GM13977 (cell line): Measurements from ENCODE around the gene SNX18.
"Not testable (repeated sequence)": the region's sequence is repeated elsewhere in the genome, so short reads cannot be mapped to it uniquely, and the experiment has no call there.

ENCODE experiments used
- DNase-seq: peaks from one replicate; pipeline ENCODE4 v3.0.0; 2012; ENCODE audit warnings: low spot score
- CTCF ChIP-seq: IDR thresholded peaks from 2 replicates; pipeline ENCODE4 v1.5.1; 2012; ENCODE audit warnings: mild to moderate bottlenecking, control low read depth; ENCODE audit not compliant: insufficient read depth; ENCODE audit errors: extremely low read depth, missing control alignments
- in situ Hi-C: fragments of 300-500 bp; cut with MboI; formaldehyde crosslinking; loops from one replicate; pipeline ENCODE4 v1.12.0; 2022; ENCODE audit warnings: low sequenced_read_pairs, low pct_unique_long_range_greater_than_20kb, mixed read lengths, inconsistent platforms; ENCODE audit not compliant: unreplicated experiment

SNX18 gene

GRCh38 chr5:54529565-54529964 lies 12.0 kb downstream of the SNX18 start:
- TF ChIP-seq CTCF, result no peak
- DNase-seq, result no peak
- in situ Hi-C loops, result loop anchor here (10.0 kb wide), 1 partner anchor 325 kb away; no protein-coding TSS in a partner anchor

GRCh38 chr5:54531546-54531945 lies 14.0 kb downstream of the SNX18 start:
- in situ Hi-C loops, result no loop called here
- no peak for TF ChIP-seq CTCF

GRCh38 chr5:54533541-54534190 lies 16.1 kb downstream of the SNX18 start:
- no peak for DNase-seq
- in situ Hi-C loops, result no loop called here
- no peak for TF ChIP-seq CTCF

More at GRCh38 chr5:54531546-54531945, 14.0 kb downstream of the SNX18 start:
- DNase-seq, result no peak

- no peak for TF ChIP-seq CTCF
- in situ Hi-C loops, result no loop called here
- DNase-seq, result no peak
Measured at GRCh38 chr5:54534191-54535004, 16.8 kb downstream of the SNX18 start.

- DNase-seq, result no peak
- in situ Hi-C loops, result no loop called here
- no peak for TF ChIP-seq CTCF
Measured at GRCh38 chr5:54535149-54535844, 17.7 kb downstream of the SNX18 start.

GRCh38 chr5:54536375-54536774 lies 18.8 kb downstream of the SNX18 start:
- in situ Hi-C loops, DNase-seq: not testable (repeated sequence)

GRCh38 chr5:54536861-54537260 lies 19.3 kb downstream of the SNX18 start:
- DNase-seq, in situ Hi-C loops: not testable (repeated sequence)
